ENCODE measurements around the gene RLF.

DNA sequence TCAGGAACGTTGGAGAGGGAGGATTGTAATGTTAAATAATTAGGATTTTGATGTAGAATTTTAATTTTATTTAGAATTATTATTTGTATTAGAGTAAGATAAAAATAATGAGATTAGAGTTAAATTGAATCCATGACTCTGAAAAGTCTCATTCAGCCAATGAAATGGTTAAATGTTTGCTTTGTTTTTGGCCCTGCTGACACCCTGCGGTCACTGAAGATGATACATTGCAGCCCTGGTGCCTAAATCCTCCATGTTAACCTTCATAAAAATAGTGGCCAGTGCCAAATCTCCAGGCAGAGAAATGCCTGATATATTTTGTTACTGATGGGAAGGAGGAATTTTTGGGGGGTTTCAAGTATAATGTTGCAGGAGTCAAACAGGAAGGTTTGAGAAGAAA, 27.3 kb upstream of the RLF start:
- TF ChIP-seq, protein P1, sequence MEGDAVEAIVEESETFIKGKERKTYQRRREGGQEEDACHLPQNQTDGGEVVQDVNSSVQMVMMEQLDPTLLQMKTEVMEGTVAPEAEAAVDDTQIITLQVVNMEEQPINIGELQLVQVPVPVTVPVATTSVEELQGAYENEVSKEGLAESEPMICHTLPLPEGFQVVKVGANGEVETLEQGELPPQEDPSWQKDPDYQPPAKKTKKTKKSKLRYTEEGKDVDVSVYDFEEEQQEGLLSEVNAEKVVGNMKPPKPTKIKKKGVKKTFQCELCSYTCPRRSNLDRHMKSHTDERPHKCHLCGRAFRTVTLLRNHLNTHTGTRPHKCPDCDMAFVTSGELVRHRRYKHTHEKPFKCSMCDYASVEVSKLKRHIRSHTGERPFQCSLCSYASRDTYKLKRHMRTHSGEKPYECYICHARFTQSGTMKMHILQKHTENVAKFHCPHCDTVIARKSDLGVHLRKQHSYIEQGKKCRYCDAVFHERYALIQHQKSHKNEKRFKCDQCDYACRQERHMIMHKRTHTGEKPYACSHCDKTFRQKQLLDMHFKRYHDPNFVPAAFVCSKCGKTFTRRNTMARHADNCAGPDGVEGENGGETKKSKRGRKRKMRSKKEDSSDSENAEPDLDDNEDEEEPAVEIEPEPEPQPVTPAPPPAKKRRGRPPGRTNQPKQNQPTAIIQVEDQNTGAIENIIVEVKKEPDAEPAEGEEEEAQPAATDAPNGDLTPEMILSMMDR (IDR thresholded peaks at IDR 0.05; ENCODE audit: borderline replicate concordance, extremely low read depth, low read length, poor library complexity, severe bottlenecking) = no peak
- TF ChIP-seq EZH2 (IDR thresholded peaks at IDR 0.05; ENCODE audit: borderline replicate concordance, low read depth, low read length, severe bottlenecking) = no peak

All from DND-41 (cell line).